SU-DHL-6 (cell line): ENCODE measurements around the gene WDR93.

Experiments used
- EZH2phosphoT487 ChIP-seq: fragments of 200-600 bp; sonication (generic), shearing (Covaris generic); conservative IDR thresholded peaks from 2 replicates; pipeline ENCODE4 v1.6.1; 2018; ENCODE audit warnings: mild to moderate bottlenecking, antibody characterized with exemption, low read length, moderate library complexity, mixed read lengths
- TF ChIP-seq, protein P1 (sequence below): fragments of 200-600 bp; sonication (generic); IDR thresholded peaks from one replicate; pipeline ENCODE4 v1.5.1; 2017; ENCODE audit warnings: antibody characterized with exemption, mild to moderate bottlenecking, low read length, moderate library complexity; ENCODE audit not compliant: insufficient read depth, poor library complexity, severe bottlenecking

DNA sequence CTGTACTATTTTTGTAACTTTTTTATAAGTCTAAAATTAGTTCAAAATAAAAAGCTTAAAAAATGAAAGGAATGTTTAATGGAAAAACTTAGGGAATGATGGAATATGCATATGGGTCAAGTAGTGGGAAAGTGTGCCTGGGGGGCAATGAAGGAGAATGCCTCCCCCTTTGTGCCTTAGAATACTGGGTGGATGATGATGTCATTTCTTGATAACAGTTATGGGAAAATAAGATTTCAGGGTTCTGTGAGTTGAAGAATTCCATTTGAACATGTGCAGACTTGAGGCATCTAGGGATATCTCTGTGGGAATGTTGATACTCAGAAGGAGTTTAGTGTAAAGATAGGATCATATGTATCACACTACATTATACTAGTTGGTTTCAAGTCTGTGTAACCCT, 13.8 kb downstream of the WDR93 start:
- TF ChIP-seq, protein P1, sequence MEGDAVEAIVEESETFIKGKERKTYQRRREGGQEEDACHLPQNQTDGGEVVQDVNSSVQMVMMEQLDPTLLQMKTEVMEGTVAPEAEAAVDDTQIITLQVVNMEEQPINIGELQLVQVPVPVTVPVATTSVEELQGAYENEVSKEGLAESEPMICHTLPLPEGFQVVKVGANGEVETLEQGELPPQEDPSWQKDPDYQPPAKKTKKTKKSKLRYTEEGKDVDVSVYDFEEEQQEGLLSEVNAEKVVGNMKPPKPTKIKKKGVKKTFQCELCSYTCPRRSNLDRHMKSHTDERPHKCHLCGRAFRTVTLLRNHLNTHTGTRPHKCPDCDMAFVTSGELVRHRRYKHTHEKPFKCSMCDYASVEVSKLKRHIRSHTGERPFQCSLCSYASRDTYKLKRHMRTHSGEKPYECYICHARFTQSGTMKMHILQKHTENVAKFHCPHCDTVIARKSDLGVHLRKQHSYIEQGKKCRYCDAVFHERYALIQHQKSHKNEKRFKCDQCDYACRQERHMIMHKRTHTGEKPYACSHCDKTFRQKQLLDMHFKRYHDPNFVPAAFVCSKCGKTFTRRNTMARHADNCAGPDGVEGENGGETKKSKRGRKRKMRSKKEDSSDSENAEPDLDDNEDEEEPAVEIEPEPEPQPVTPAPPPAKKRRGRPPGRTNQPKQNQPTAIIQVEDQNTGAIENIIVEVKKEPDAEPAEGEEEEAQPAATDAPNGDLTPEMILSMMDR = no peak
- TF ChIP-seq EZH2phosphoT487 = no peak
